ENCODE results near the gene MYORG.
"Not testable (repeated sequence)": the region's sequence is repeated elsewhere in the genome, so short reads cannot be mapped to it uniquely, and the experiment has no call there.

The MYORG gene

DNA sequence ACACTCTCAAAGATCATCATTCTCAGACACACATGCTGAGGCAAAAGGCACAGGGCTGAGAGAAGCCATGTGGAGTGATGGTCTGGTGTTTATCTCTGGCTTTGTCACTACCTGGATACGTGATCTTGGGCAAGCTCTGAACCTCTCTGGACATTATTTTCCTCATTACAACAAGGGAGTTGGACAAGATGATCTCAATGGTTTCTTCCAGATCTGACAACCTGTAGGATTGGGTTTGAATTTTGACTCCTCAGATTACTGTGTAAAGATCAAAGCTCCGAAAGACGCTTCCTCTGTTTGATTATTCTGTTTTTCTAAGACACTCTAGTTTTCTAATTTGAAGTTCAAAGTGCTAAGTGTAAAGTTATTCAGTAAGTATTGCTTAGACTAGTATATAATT, 27.4 kb downstream of the MYORG start:
- no peaks in the 10 kb centered on the region for H3K27me3 ChIP-seq (ENCODE audit: control insufficient read depth, insufficient read depth, low read length, poor library complexity, severe bottlenecking)
- H3K4me1 ChIP-seq (ENCODE audit: control insufficient read depth, insufficient read depth, low read length) = no peaks in the 10 kb centered on the region
- no peaks in the 10 kb centered on the region for H3K9me3 ChIP-seq (ENCODE audit: control insufficient read depth, low read length)
- H3K4me3 ChIP-seq (ENCODE audit: insufficient read depth, low read depth, low read length) = no peak overlapping the region
- WGBS, 2 experiments = 95 to 97% methylated on average over 3 of the region's 3 CpGs
- no peaks in the 10 kb centered on the region for H3K36me3 ChIP-seq (ENCODE audit: control insufficient read depth, insufficient read depth, low read length)
- no peak overlapping the region for H3K27ac ChIP-seq (ENCODE audit: insufficient read depth, low read depth, low read length, poor library complexity, severe bottlenecking)

DNA sequence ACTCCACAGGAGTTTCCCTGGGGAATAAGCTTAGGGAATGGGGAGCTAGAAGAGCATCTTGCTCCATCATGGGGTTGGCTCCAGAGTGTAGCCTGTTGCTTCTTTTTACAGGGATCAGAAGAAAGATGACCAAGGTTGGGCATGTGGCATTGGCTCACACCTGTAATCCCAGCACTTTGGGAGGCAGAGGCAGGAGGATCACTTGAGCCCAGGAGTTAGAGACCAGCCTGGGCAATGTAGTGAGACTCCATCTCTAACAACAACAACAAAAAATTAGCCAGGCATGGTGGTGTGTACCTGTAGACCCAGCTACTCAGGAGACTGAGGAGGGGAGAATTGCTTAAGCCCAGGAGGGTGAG, 28.9 kb downstream of the MYORG start:
- Histone ChIP-seq H3K4me1 (ENCODE audit: control insufficient read depth, insufficient read depth, low read length) (no peaks in the 10 kb centered on the region), H3K27ac (ENCODE audit: insufficient read depth, low read depth, low read length, poor library complexity, severe bottlenecking) (no peak overlapping the region), H3K36me3 (ENCODE audit: control insufficient read depth, insufficient read depth, low read length) (no peaks in the 10 kb centered on the region), H3K27me3 (ENCODE audit: control insufficient read depth, insufficient read depth, low read length, poor library complexity, severe bottlenecking) (no peaks in the 10 kb centered on the region), H3K4me3 (ENCODE audit: insufficient read depth, low read depth, low read length) (no peak overlapping the region), H3K9me3 (ENCODE audit: control insufficient read depth, low read length) (no peaks in the 10 kb centered on the region)

- H3K9me3 ChIP-seq (ENCODE audit: control insufficient read depth, low read length) = no peaks in the 10 kb centered on the region
- H3K4me3 ChIP-seq (ENCODE audit: insufficient read depth, low read depth, low read length) = no peak overlapping the region
- H3K4me1 ChIP-seq (ENCODE audit: control insufficient read depth, insufficient read depth, low read length) = no peaks in the 10 kb centered on the region
- no peaks in the 10 kb centered on the region for H3K36me3 ChIP-seq (ENCODE audit: control insufficient read depth, insufficient read depth, low read length)
- WGBS, 2 experiments = 89 to 90% methylated on average over 15 of the region's 15 CpGs
- no peaks in the 10 kb centered on the region for H3K27me3 ChIP-seq (ENCODE audit: control insufficient read depth, insufficient read depth, low read length, poor library complexity, severe bottlenecking)
- no peak overlapping the region for H3K27ac ChIP-seq (ENCODE audit: insufficient read depth, low read depth, low read length, poor library complexity, severe bottlenecking)
Observed at GRCh38 chr9:34346873-34347799, 29.6 kb downstream of the MYORG start.

DNA sequence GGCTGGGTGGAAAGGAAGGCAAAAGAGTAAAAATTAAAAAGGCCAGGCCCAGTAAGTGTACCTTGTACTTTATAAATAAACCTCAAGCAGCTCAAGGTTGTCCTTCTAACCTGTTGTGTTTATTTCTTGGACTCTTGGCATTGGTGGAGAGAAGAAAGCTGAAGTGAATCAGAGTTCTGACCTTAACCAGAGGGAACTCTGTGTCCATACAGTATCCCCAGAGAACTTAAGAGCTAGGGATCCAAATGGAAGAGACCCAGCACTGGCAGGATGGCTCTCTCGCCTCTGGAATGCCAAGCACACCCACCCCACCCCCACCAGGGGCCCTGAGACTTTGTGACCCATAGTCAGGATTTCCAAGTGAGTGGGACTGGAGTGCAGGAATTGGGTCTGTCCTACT, 33.1 kb downstream of the MYORG start:
- no peaks in the 10 kb centered on the region for H3K9me3 ChIP-seq (ENCODE audit: control insufficient read depth, low read length)
- no peaks in the 10 kb centered on the region for H3K27me3 ChIP-seq (ENCODE audit: control insufficient read depth, insufficient read depth, low read length, poor library complexity, severe bottlenecking)
- H3K4me1 ChIP-seq (ENCODE audit: control insufficient read depth, insufficient read depth, low read length) = no peaks in the 10 kb centered on the region
- peaks cover 13% of the 10 kb centered on the region for H3K36me3 ChIP-seq (ENCODE audit: control insufficient read depth, insufficient read depth, low read length)
- no peak overlapping the region for H3K27ac ChIP-seq (ENCODE audit: insufficient read depth, low read depth, low read length, poor library complexity, severe bottlenecking)
- H3K4me3 ChIP-seq (ENCODE audit: insufficient read depth, low read depth, low read length) = no peak overlapping the region
- 80 to 95% methylated on average over 1 of the region's 1 CpG for WGBS, 2 experiments

DNA sequence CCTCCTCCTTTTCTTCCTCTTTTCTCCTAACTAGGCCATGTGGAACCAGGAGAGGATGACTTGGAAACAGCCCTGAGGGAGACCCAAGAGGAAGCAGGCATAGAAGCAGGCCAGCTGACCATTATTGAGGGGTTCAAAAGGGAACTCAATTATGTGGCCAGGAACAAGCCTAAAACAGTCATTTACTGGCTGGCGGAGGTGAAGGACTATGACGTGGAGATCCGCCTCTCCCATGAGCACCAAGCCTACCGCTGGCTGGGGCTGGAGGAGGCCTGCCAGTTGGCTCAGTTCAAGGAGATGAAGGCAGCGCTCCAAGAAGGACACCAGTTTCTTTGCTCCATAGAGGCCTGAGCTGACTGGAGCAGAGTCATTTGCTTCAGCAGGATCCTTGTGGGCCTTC, 33.6 kb downstream of the MYORG start:
- no peak overlapping the region for H3K4me3 ChIP-seq (ENCODE audit: insufficient read depth, low read depth, low read length)
- H3K27ac ChIP-seq (ENCODE audit: insufficient read depth, low read depth, low read length, poor library complexity, severe bottlenecking) = no peak overlapping the region

DNA sequence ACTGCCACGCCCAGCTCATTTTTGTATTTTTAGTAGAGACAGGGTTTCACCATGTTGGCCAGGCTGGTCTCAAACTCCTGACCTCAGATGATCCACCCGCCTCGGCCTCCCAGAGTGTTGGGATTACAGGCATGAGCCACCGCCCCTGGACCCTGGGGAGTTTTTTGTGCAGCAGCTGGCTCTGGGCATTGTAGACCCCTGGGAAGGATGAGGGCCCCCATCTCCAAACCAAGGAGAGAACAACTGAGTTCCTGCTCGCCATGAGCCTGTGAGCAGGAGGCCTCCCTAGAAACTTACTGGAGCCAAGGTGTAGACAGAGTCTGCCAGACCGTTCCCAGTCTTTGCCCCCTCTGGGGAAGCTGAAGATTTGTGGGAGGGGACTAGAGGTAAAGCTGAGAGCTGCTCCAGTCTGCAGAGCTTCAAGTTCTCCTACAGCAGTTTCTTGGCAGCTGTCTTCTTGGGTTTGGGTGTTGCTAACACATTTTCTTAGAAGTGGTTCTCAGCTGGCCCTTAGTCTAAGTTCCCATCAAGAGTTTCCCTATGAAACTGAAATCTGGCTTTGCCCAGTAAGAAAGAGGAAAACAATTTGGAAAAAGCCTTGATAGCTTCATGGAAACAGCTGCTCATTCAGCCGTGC, 34.9 kb downstream of the MYORG start:
- peaks cover 15% of the 10 kb centered on the region for H3K36me3 ChIP-seq (ENCODE audit: control insufficient read depth, insufficient read depth, low read length)
- no peaks in the 10 kb centered on the region for H3K4me1 ChIP-seq (ENCODE audit: control insufficient read depth, insufficient read depth, low read length)

More for the DNA sequence above, 33.6 kb downstream of the MYORG start:
- WGBS, 2 experiments = 98% methylated on average over 5 of the region's 5 CpGs
- Histone ChIP-seq H3K36me3 (ENCODE audit: control insufficient read depth, insufficient read depth, low read length) (peaks cover 15% of the 10 kb centered on the region), H3K27me3 (ENCODE audit: control insufficient read depth, insufficient read depth, low read length, poor library complexity, severe bottlenecking) (no peaks in the 10 kb centered on the region), H3K4me1 (ENCODE audit: control insufficient read depth, insufficient read depth, low read length) (no peaks in the 10 kb centered on the region), H3K9me3 (ENCODE audit: control insufficient read depth, low read length) (no peaks in the 10 kb centered on the region)

DNA sequence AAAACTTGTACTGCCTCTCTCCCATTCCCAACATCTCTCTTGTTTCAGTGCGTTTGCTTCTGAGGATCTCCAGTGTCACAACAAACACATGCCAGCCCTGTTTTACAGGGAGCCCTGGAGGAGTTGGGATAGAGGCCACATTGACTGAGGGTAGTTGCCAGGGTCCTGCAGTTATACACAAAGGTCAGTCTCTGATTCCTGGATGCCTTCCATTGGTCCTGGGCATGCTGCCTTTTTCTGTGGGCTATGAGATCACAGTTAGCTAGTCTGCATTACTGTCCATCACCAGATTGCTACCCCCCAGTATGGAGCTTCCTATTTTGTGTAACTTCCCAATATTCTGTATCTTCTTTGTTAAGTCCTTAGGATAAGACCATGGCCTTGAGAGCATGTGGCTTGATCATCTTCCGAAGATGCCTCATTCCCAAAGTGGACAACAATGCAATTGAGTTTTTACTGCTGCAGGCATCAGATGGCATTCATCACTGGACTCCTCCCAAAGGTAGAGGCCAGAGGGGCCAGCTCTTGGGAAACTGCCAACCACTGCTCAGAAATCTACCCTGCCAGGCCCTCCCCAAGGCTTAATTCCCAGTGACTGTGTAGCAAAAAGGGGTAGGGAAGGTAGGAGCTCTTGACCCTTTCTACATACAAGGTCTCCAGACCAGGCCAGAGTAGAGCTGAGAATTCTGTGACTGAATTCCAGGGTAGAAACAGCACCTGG, 37.9 kb downstream of the MYORG start:
- H3K36me3 ChIP-seq (ENCODE audit: control insufficient read depth, insufficient read depth, low read length) = peaks cover 15% of the 10 kb centered on the region
- whole genome bisulfite sequencing, 2 experiments = 94 to 95% methylated on average over 2 of the region's 2 CpGs
- peaks cover 9% of the 10 kb centered on the region for H3K4me1 ChIP-seq (ENCODE audit: control insufficient read depth, insufficient read depth, low read length)
- H3K9me3 ChIP-seq (ENCODE audit: control insufficient read depth, low read length) = no peaks in the 10 kb centered on the region
- no peak overlapping the region for H3K4me3 ChIP-seq (ENCODE audit: insufficient read depth, low read depth, low read length)
- H3K27me3 ChIP-seq (ENCODE audit: control insufficient read depth, insufficient read depth, low read length, poor library complexity, severe bottlenecking) = no peaks in the 10 kb centered on the region
- no peak overlapping the region for H3K27ac ChIP-seq (ENCODE audit: insufficient read depth, low read depth, low read length, poor library complexity, severe bottlenecking)

More for the DNA sequence above, 34.9 kb downstream of the MYORG start:
- H3K4me3 ChIP-seq (ENCODE audit: insufficient read depth, low read depth, low read length) = no peak overlapping the region
- H3K27me3 ChIP-seq (ENCODE audit: control insufficient read depth, insufficient read depth, low read length, poor library complexity, severe bottlenecking) = no peaks in the 10 kb centered on the region
- no peak overlapping the region for H3K27ac ChIP-seq (ENCODE audit: insufficient read depth, low read depth, low read length, poor library complexity, severe bottlenecking)
- no peaks in the 10 kb centered on the region for H3K9me3 ChIP-seq (ENCODE audit: control insufficient read depth, low read length)
- WGBS, 2 experiments = 92% methylated on average over 7 of the region's 7 CpGs

DNA sequence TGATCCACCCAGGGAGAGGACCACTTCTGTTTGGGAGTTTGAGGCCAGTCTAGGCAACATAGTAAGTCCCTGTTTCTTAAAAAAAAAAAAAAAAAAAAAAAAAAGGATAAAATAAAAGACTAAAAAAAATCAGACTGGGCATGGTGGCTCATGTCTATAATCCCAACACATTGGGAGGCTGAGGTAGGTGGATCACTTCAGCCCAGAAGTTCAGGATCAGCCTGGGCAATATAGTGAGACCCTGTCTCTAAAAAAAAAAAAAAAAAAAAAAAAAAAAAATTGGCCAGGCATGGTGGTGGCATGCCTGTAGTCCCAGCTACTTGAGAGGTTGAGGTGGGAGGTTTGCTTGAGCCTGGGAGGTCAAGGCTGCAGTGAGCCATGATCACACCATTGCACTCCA, 38.6 kb downstream of the MYORG start:
- H3K4me3 ChIP-seq (ENCODE audit: insufficient read depth, low read depth, low read length); H3K27me3 ChIP-seq (ENCODE audit: control insufficient read depth, insufficient read depth, low read length, poor library complexity, severe bottlenecking); H3K27ac ChIP-seq (ENCODE audit: insufficient read depth, low read depth, low read length, poor library complexity, severe bottlenecking); H3K4me1 ChIP-seq (ENCODE audit: control insufficient read depth, insufficient read depth, low read length); H3K9me3 ChIP-seq (ENCODE audit: control insufficient read depth, low read length): not testable (repeated sequence)
- peaks cover 15% of the 10 kb centered on the region for H3K36me3 ChIP-seq (ENCODE audit: control insufficient read depth, insufficient read depth, low read length)

GRCh38 chr9:34337403-34337802, 39.3 kb downstream of the MYORG start:
- H3K9me3 ChIP-seq (ENCODE audit: control insufficient read depth, low read length) = no peaks in the 10 kb centered on the region
- H3K36me3 ChIP-seq (ENCODE audit: control insufficient read depth, insufficient read depth, low read length) = peaks cover 15% of the 10 kb centered on the region
- 92% methylated on average over 2 of the region's 2 CpGs for WGBS, 2 experiments
- no peaks in the 10 kb centered on the region for H3K27me3 ChIP-seq (ENCODE audit: control insufficient read depth, insufficient read depth, low read length, poor library complexity, severe bottlenecking)
- peaks cover 9% of the 10 kb centered on the region for H3K4me1 ChIP-seq (ENCODE audit: control insufficient read depth, insufficient read depth, low read length)
- H3K27ac ChIP-seq (ENCODE audit: insufficient read depth, low read depth, low read length, poor library complexity, severe bottlenecking) = no peak overlapping the region
- H3K4me3 ChIP-seq (ENCODE audit: insufficient read depth, low read depth, low read length) = no peak overlapping the region

DNA sequence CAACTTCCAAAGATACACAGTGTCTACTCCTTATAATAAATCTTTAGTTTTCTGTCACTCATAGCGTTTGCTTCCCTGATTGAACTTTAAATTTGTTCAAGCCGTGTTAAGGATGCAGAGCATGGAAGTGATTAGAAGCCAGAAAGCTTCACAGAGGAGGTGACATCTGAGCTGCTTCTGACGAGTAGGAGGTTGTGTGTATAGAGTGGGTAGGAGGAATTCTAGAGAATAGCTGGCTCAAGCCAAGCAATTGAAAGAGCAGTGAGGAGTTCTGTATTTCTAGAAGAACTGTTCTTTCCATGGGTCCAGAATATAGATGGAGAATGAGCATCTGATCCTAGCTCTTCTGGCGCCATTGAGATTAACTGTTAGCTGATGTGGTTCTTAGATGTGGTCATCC, 41.3 kb downstream of the MYORG start:
- Histone ChIP-seq H3K27ac (ENCODE audit: insufficient read depth, low read depth, low read length, poor library complexity, severe bottlenecking) (no peak overlapping the region), H3K4me1 (ENCODE audit: control insufficient read depth, insufficient read depth, low read length) (peaks cover 9% of the 10 kb centered on the region)

More for the DNA sequence above, 41.3 kb downstream of the MYORG start:
- Histone ChIP-seq H3K4me3 (ENCODE audit: insufficient read depth, low read depth, low read length) (no peak overlapping the region), H3K36me3 (ENCODE audit: control insufficient read depth, insufficient read depth, low read length) (peaks cover 15% of the 10 kb centered on the region), H3K27me3 (ENCODE audit: control insufficient read depth, insufficient read depth, low read length, poor library complexity, severe bottlenecking) (no peaks in the 10 kb centered on the region), H3K9me3 (ENCODE audit: control insufficient read depth, low read length) (no peaks in the 10 kb centered on the region)
- 89 to 92% methylated on average over 4 of the region's 4 CpGs for WGBS, 2 experiments
